HepG2 (cell line): ENCODE data around the gene KLHL21. TPM values are rescaled to one million over a fixed set of nuclear protein-coding genes. Genes with fewer than 3 reads are reported as not detected.

Experiments
- ARHGAP35 ChIP-seq: sonication (generic); formaldehyde crosslinking; IDR thresholded peaks from 2 replicates; pipeline ENCODE4 v1.9.0; 2022; ENCODE audit warnings: mild to moderate bottlenecking, inconsistent platforms, moderate library complexity, missing genetic modification reagents, borderline replicate concordance
- CREM ChIP-seq, 2 experiments: sonication (generic) in 1 of 2; formaldehyde crosslinking in 1 of 2; IDR thresholded peaks; 2 replicates each; pipeline versions ENCODE4 v1.4.0 to v1.6.1; 2016 to 2020; ENCODE audit warnings: antibody characterized with exemption in 1 of 2, mild to moderate bottlenecking in 1 of 2, missing genetic modification reagents in 1 of 2
- DPF2 ChIP-seq: sonication (generic); formaldehyde crosslinking; IDR thresholded peaks from 2 replicates; pipeline ENCODE4 v1.4.0; 2020; ENCODE audit warnings: mild to moderate bottlenecking, low read depth, missing genetic modification reagents, borderline replicate concordance
- NFYB ChIP-seq: sonication (generic); formaldehyde crosslinking; IDR thresholded peaks from 2 replicates; pipeline ENCODE4 v1.4.0; 2020; ENCODE audit warnings: missing genetic modification reagents
- PATZ1 ChIP-seq: sonication (generic); formaldehyde crosslinking; IDR thresholded peaks from 2 replicates; pipeline ENCODE4 v1.4.0; 2020; ENCODE audit warnings: missing genetic modification reagents
- RELA ChIP-seq: sonication (generic); formaldehyde crosslinking; IDR thresholded peaks from 2 replicates; pipeline ENCODE4 v1.4.0; 2020; ENCODE audit warnings: missing genetic modification reagents
- SP1 ChIP-seq, 2 experiments: fragments of 450-650 bp in 1 of 2; sonication (generic) in 1 of 2; formaldehyde crosslinking in 1 of 2; IDR thresholded peaks; 2 replicates each; pipeline versions ENCODE4 v1.4.0 to v1.6.1; 2016 to 2020; ENCODE audit warnings: missing genetic modification reagents in 1 of 2
- U2AF1 ChIP-seq: fragments of 200-400 bp; formaldehyde crosslinking; optimal IDR thresholded peaks from 2 replicates; pipeline ENCODE3; 2017; ENCODE audit warnings: mild to moderate bottlenecking, low read depth, low read length
- ZFP36L2 ChIP-seq: sonication (generic); formaldehyde crosslinking; IDR thresholded peaks from 2 replicates; pipeline ENCODE4 v1.4.0; 2020; ENCODE audit warnings: missing genetic modification reagents
- ZNF101 ChIP-seq: sonication (generic); formaldehyde crosslinking; IDR thresholded peaks from 2 replicates; pipeline ENCODE4 v1.4.0; 2020; ENCODE audit warnings: mild to moderate bottlenecking, low read depth, missing genetic modification reagents, borderline replicate concordance
- ZNF17 ChIP-seq: sonication (generic); formaldehyde crosslinking; IDR thresholded peaks from 2 replicates; pipeline ENCODE4 v1.5.0; 2020; ENCODE audit warnings: mild to moderate bottlenecking, missing genetic modification reagents
- ZNF280D ChIP-seq: sonication (generic); formaldehyde crosslinking; IDR thresholded peaks from 2 replicates; pipeline ENCODE4 v1.5.1; 2020; ENCODE audit warnings: mild to moderate bottlenecking, missing genetic modification reagents
- ZNF33A ChIP-seq: sonication (generic); formaldehyde crosslinking; IDR thresholded peaks from 2 replicates; pipeline ENCODE4 v1.5.1; 2020; ENCODE audit warnings: missing genetic modification reagents, mild to moderate bottlenecking, moderate library complexity, borderline replicate concordance
- ZNF460 ChIP-seq: sonication (generic); formaldehyde crosslinking; IDR thresholded peaks from 2 replicates; pipeline ENCODE4 v1.5.1; 2020; ENCODE audit warnings: missing genetic modification reagents, mild to moderate bottlenecking, borderline replicate concordance
- ZNF710 ChIP-seq: sonication (generic); formaldehyde crosslinking; IDR thresholded peaks from 2 replicates; pipeline ENCODE4 v1.5.0; 2020; ENCODE audit warnings: mild to moderate bottlenecking, missing genetic modification reagents, borderline replicate concordance
- polyA plus RNA-seq, 8 experiments: library from polyadenylated mRNA; depleted of rRNA in 3 of 8; stranded (reverse) in 7 of 8; unstranded in 1 of 8; fragments of >200 nt; fragmentation: Illumina TruSeq in 4 of 8; extraction: Trizol in 4 of 8; gene quantifications; 2 replicates each; pipeline versions ENCODE4 v1.2.1 to v1.2.3, GENCODE V29; 2011 to 2016; ENCODE audit warnings: low read depth in 4 of 8, missing spikeins in 1 of 8, mixed read lengths in 1 of 8; ENCODE audit not compliant: insufficient read depth in 1 of 8
- total RNA-seq, 5 experiments: library from RNA; depleted of rRNA; stranded (reverse); fragments of >200 nt; fragmentation: Illumina TruSeq; extraction: Trizol; gene quantifications; 2 replicates each; pipeline ENCODE4 v1.2.3, GENCODE V29; 2016; ENCODE audit warnings: low read depth in 1 of 5
- TF ChIP-seq, protein P1 (sequence below): sonication (generic); formaldehyde crosslinking; IDR thresholded peaks from 2 replicates; pipeline ENCODE4 v1.9.0; 2022; ENCODE audit warnings: low read depth, missing genetic modification reagents
- TF ChIP-seq, protein P2 (sequence below): sonication (generic); formaldehyde crosslinking; IDR thresholded peaks from 2 replicates; pipeline ENCODE4 v1.5.0; 2020; ENCODE audit warnings: mild to moderate bottlenecking, missing genetic modification reagents

Gene KLHL21
- total and polyA plus RNA-seq, 2 of the 13 experiments (the other 11 are each of a cell fraction or from before 2014, with no cell fraction given): 14.8 to 25.0 TPM

DNA sequence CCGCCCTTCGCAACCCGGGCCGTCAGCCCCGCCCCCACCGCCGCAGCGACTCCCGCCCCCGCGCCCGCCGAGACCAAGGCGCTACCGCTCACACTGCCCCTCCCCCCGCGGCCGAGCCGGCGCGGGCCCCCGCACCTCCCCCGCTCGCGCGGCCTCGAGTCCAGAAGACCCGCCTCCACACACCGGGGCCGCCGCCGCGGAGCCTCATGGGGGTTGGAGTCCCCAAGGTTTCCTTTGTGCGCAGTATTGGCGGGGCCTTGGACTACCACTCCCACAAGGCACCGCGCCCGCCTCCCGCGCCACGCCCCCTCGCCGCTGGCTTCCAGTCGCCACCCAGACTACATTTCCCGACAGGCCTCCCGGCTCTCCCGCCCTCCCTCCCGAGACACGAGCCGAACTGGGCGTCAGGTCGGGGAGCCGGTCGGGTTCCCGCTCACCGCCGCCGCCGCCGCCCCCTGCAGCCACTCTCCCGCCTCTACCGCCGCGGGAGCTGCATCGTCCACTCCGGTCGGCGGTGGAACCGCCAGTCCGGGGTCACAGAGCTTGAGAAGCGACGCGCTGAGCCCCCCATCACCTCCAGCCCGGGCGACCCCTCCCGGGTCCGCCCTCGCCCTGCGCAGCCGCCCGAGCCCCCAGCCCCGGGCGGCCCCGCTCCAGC is 10.8 kb upstream of the KLHL21 start, which contains the start of gene PHF13 (continued):
- TF ChIP-seq ZNF460 (no peak), PATZ1 (CRISPR knock-in tag) (peak; percentile 97), ZNF101 (CRISPR knock-in tag) (no peak), RELA (CRISPR knock-in tag) (no peak), U2AF1 (no peak), ZNF33A (CRISPR knock-in tag) (no peak), CREM (IDR thresholded peaks at IDR 0.05) (peak; percentile 91), CREM (CRISPR knock-in tag; IDR thresholded peaks at IDR 0.05) (no peak), ZNF710 (CRISPR knock-in tag) (no peak), NFYB (CRISPR knock-in tag) (peak; percentile 60), ARHGAP35 (CRISPR knock-in tag) (no peak), SP1 (IDR thresholded peaks at IDR 0.05) (no peak), SP1 (CRISPR knock-in tag; IDR thresholded peaks at IDR 0.05) (peak; percentile 96), DPF2 (CRISPR knock-in tag) (no peak), ZNF17 (CRISPR knock-in tag) (no peak), ZFP36L2 (CRISPR knock-in tag) (no peak), ZNF280D (CRISPR knock-in tag) (no peak)
- TF ChIP-seq, protein P1, sequence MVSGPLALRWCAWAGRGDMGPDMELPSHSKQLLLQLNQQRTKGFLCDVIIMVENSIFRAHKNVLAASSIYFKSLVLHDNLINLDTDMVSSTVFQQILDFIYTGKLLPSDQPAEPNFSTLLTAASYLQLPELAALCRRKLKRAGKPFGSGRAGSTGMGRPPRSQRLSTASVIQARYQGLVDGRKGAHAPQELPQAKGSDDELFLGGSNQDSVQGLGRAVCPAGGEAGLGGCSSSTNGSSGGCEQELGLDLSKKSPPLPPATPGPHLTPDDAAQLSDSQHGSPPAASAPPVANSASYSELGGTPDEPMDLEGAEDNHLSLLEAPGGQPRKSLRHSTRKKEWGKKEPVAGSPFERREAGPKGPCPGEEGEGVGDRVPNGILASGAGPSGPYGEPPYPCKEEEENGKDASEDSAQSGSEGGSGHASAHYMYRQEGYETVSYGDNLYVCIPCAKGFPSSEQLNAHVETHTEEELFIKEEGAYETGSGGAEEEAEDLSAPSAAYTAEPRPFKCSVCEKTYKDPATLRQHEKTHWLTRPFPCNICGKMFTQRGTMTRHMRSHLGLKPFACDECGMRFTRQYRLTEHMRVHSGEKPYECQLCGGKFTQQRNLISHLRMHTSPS (CRISPR knock-in tag): no peak
- TF ChIP-seq, protein P2, sequence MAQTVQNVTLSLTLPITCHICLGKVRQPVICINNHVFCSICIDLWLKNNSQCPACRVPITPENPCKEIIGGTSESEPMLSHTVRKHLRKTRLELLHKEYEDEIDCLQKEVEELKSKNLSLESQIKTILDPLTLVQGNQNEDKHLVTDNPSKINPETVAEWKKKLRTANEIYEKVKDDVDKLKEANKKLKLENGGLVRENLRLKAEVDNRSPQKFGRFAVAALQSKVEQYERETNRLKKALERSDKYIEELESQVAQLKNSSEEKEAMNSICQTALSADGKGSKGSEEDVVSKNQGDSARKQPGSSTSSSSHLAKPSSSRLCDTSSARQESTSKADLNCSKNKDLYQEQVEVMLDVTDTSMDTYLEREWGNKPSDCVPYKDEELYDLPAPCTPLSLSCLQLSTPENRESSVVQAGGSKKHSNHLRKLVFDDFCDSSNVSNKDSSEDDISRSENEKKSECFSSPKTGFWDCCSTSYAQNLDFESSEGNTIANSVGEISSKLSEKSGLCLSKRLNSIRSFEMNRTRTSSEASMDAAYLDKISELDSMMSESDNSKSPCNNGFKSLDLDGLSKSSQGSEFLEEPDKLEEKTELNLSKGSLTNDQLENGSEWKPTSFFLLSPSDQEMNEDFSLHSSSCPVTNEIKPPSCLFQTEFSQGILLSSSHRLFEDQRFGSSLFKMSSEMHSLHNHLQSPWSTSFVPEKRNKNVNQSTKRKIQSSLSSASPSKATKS: no peak
